H54 (cell line): Measurements from ENCODE around the gene C11orf98.
"Not testable (repeated sequence)": the region's sequence is repeated elsewhere in the genome, so short reads cannot be mapped to it uniquely, and the experiment has no call there.

Experiments used
- DNase-seq: peaks from one replicate; pipeline ENCODE4 v3.0.0; 2011; ENCODE audit warnings: low spot score, mixed read lengths; ENCODE audit not compliant: insufficient read length
- FAIRE-seq: peaks from 3 replicates; lab custom pipeline; 2011; peaks lifted over from hg19 to GRCh38; lab: Jason Lieb, UNC
- POLR2A ChIP-seq: IDR thresholded peaks from 2 replicates; pipeline ENCODE4 v1.6.1; 2011; ENCODE audit warnings: low read depth, mild to moderate bottlenecking, low read length

Gene C11orf98

GRCh38 chr11:62665075-62665598, at the start of gene C11orf98, which contains the start of gene CSKMT:
Gene C11orf98, minus strand, starts transcription at chr11:62665210. Its CDS starts 41 bp downstream, at chr11:62665169.
Gene CSKMT, plus strand, starts transcription at chr11:62665312. Its CDS starts 568 bp downstream, at chr11:62665880.
- TF ChIP-seq POLR2A: peak; percentile 98
- FAIRE-seq (no peak), DNase-seq (peak; percentile 89)

- FAIRE-seq (no peak), DNase-seq (no peak)
- no peak for TF ChIP-seq POLR2A
These were observed 48.3 kb upstream of the C11orf98 start for GRCh38 chr11:62713343-62713742.

- DNase-seq (no peak), FAIRE-seq (no peak)
- TF ChIP-seq POLR2A: no peak
These were observed 47.9 kb upstream of the C11orf98 start for GRCh38 chr11:62712861-62713260.

GRCh38 chr11:62712276-62712812, 47.3 kb upstream of the C11orf98 start:
- no peak for DNase-seq
- FAIRE-seq: no peak
- no peak for TF ChIP-seq POLR2A

GRCh38 chr11:62710001-62710345, 45.0 kb upstream of the C11orf98 start:
- DNase-seq: no peak
- no peak for FAIRE-seq
- no peak for TF ChIP-seq POLR2A

- peak; percentile 33 for TF ChIP-seq POLR2A
- FAIRE-seq (no peak), DNase-seq (no peak)
These were observed 44.4 kb upstream of the C11orf98 start for GRCh38 chr11:62709247-62710000.

GRCh38 chr11:62708793-62709192, 43.8 kb upstream of the C11orf98 start:
- no peak for FAIRE-seq
- DNase-seq: no peak
- TF ChIP-seq POLR2A: no peak

GRCh38 chr11:62708392-62708791, 43.4 kb upstream of the C11orf98 start:
- no peak for TF ChIP-seq POLR2A
- FAIRE-seq: no peak
- no peak for DNase-seq

GRCh38 chr11:62707277-62707861, 42.4 kb upstream of the C11orf98 start, which contains the start of the genes BSCL2 and GNG3:
Gene BSCL2, minus strand, starts transcription at chr11:62707424. Its CDS starts 229 bp downstream, at chr11:62707195.
Gene GNG3, plus strand, starts transcription at chr11:62707676. Its CDS starts 620 bp downstream, at chr11:62708296.
- FAIRE-seq (no peak), DNase-seq (no peak)

GRCh38 chr11:62706850-62707247, 41.8 kb upstream of the C11orf98 start:
- no peak for TF ChIP-seq POLR2A
- DNase-seq (no peak), FAIRE-seq (no peak)

More at GRCh38 chr11:62707277-62707861, 42.4 kb upstream of the C11orf98 start, which contains the start of the genes BSCL2 and GNG3:
- no peak for TF ChIP-seq POLR2A

GRCh38 chr11:62705880-62706849, 41.2 kb upstream of the C11orf98 start:
- TF ChIP-seq POLR2A: peak; percentile 67; the same call in 1 of the 2 replicates
- peak; percentile 90 for DNase-seq
- no peak for FAIRE-seq

GRCh38 chr11:62705413-62705812, 40.4 kb upstream of the C11orf98 start:
- no peak for TF ChIP-seq POLR2A
- no peak for FAIRE-seq
- DNase-seq: no peak

GRCh38 chr11:62703921-62704320, 38.9 kb upstream of the C11orf98 start:
- not testable (repeated sequence) for FAIRE-seq, DNase-seq
